Loucy (cell line): Measurements from ENCODE around the gene PIGS.

Source experiments
- EZH2phosphoT487 ChIP-seq: fragments of 200-600 bp; IDR thresholded peaks from 2 replicates; pipeline ENCODE4 v1.6.1; 2018; ENCODE audit warnings: antibody characterized with exemption, mild to moderate bottlenecking, moderate library complexity, borderline replicate concordance
- TF ChIP-seq, protein P1 (sequence below): fragments of 200-600 bp; sonication (generic); conservative IDR thresholded peaks from 2 replicates; pipeline ENCODE4 v1.5.1; 2014; ENCODE audit warnings: mild to moderate bottlenecking, antibody characterized with exemption, low read length

- TF ChIP-seq EZH2phosphoT487 = no peak
- TF ChIP-seq, protein P1, sequence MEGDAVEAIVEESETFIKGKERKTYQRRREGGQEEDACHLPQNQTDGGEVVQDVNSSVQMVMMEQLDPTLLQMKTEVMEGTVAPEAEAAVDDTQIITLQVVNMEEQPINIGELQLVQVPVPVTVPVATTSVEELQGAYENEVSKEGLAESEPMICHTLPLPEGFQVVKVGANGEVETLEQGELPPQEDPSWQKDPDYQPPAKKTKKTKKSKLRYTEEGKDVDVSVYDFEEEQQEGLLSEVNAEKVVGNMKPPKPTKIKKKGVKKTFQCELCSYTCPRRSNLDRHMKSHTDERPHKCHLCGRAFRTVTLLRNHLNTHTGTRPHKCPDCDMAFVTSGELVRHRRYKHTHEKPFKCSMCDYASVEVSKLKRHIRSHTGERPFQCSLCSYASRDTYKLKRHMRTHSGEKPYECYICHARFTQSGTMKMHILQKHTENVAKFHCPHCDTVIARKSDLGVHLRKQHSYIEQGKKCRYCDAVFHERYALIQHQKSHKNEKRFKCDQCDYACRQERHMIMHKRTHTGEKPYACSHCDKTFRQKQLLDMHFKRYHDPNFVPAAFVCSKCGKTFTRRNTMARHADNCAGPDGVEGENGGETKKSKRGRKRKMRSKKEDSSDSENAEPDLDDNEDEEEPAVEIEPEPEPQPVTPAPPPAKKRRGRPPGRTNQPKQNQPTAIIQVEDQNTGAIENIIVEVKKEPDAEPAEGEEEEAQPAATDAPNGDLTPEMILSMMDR = no peak
Measured at GRCh38 chr17:28541439-28541838, 29.9 kb downstream of the PIGS start.
